Smooth muscle cell of the brain vasculature (primary cell): Measurements from ENCODE around the gene TRIM3.

Experiments
- DNase-seq: peaks from one replicate; pipeline ENCODE4 v3.0.0-alpha.2; 2012; ENCODE audit warnings: low read depth, low spot score

Gene TRIM3

GRCh38 chr11:6401464-6401863 is 72.3 kb downstream of the TRIM3 start:
- DNase-seq: no peak

GRCh38 chr11:6400431-6401345 is 73.1 kb downstream of the TRIM3 start:
- DNase-seq: no peak
